Lung (tissue), 12 donors: ENCODE data around the gene ATXN1. TPM values are rescaled to one million over a fixed set of nuclear protein-coding genes. Genes with fewer than 3 reads are reported as not detected.

Experiments used
- ATAC-seq: fragments of 200-7000 bp; cut with Tn5 transposase; one replicate; pipeline ENCODE4 v1.9.1; 2020; ENCODE audit warnings: moderate number of reproducible peaks; ENCODE audit not compliant: insufficient read depth, low FRiP score
- DNase-seq, 3 donors: peaks; one replicate each; pipeline ENCODE4 v3.0.0-alpha.2; 2013 to 2017
- H3K27ac ChIP-seq, 2 donors: one replicate each; pipeline ENCODE4 v1.5.1; 2013; ENCODE audit warnings: mild to moderate bottlenecking in 2 of 2, moderate library complexity in 2 of 2, control low read depth in 1 of 2, inconsistent platforms in 1 of 2, low read depth in 1 of 2, low read length in 1 of 2
- H3K27me3 ChIP-seq, 3 donors: one replicate each; pipeline ENCODE4 v1.5.1; 2013; ENCODE audit warnings: low read length in 2 of 3; ENCODE audit not compliant: control insufficient read depth in 3 of 3, insufficient read depth in 3 of 3
- H3K36me3 ChIP-seq, 4 donors: one replicate each; pipeline ENCODE4 v1.5.1; 2013; ENCODE audit warnings: low read length in 4 of 4, mild to moderate bottlenecking in 1 of 4, moderate library complexity in 1 of 4; ENCODE audit not compliant: control insufficient read depth in 4 of 4, insufficient read depth in 4 of 4
- H3K4me1 ChIP-seq, 5 donors: one replicate each; pipeline ENCODE4 v1.5.1; 2013; ENCODE audit warnings: low read length in 5 of 5, mild to moderate bottlenecking in 2 of 5, moderate library complexity in 1 of 5; ENCODE audit not compliant: control insufficient read depth in 5 of 5, insufficient read depth in 5 of 5
- H3K4me3 ChIP-seq: one replicate; pipeline ENCODE4 v1.5.1; 2013; ENCODE audit warnings: mild to moderate bottlenecking, control low read depth, moderate library complexity
- H3K9ac ChIP-seq, 2 donors: one replicate each; pipeline ENCODE4 v1.5.1; 2013; ENCODE audit warnings: low read length in 2 of 2, control low read depth in 1 of 2; ENCODE audit not compliant: insufficient read depth in 1 of 2
- H3K9me3 ChIP-seq, 4 donors: one replicate each; pipeline ENCODE4 v1.5.1; 2013; ENCODE audit warnings: low read length in 3 of 4, mild to moderate bottlenecking in 1 of 4, moderate library complexity in 1 of 4; ENCODE audit not compliant: control insufficient read depth in 4 of 4, insufficient read depth in 3 of 4
- WGBS, 2 donors: extraction: QIAGEN DNeasy Blood & Tissue Kit; methylation state at CpG; one replicate each; pipeline ENCODE4 v1.1.7; 2013; 5-methylcytosine and 5-hydroxymethylcytosine counted together
- polyA plus RNA-seq, 2 donors: library from polyadenylated mRNA; stranded (reverse); fragments of 200-250 nt; gene quantifications; one replicate each; pipeline ENCODE4 v1.2.1, GENCODE V29; 2013
- total RNA-seq, 2 donors: library from RNA; depleted of rRNA in 1 of 2; stranded (reverse); fragments of >200 nt in 1 of 2; gene quantifications; one replicate each; pipeline ENCODE4 v1.2.1, GENCODE V29; 2014 to 2021
- TF ChIP-seq, protein P1 (sequence below): IDR thresholded peaks from 2 replicates; pipeline ENCODE4 v1.5.1; 2012; ENCODE audit warnings: mild to moderate bottlenecking; ENCODE audit errors: control extremely low read depth, extremely low read depth
- donor health status: control.
- donor health status: control.
- donor health status: Bipolar disorder and iron deficiency.
- donor health status: healthy.
- donor health status: DM: yes; HTN: yes; CAD: no.

Gene ATXN1
- total and polyA plus RNA-seq, 4 donors = 9.7 to 108 (median 34.9) TPM

DNA sequence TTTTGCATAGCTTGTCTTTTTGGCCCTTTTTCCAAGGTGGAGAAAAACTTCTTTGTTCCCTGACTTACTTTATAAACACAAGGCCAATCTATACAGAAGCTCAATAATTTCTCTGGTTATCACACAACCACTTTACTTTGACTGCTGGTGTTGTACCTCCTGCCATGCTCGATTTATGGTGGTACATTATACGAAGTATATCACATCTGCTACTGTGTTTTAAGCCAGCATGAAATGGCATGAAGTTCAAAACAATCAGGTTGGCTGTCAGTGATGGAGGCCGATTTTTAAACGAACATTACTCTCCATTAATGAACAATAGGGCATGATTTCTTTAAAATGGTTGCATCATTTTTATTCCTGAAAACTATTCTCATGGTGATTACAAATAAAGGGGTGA, 21.0 kb upstream of the ATXN1 start:
- no peaks in the 10 kb centered on the region for H3K36me3 ChIP-seq
- DNase-seq (no peak), ATAC-seq (no peak)
- H3K9me3 ChIP-seq = no peaks in the 10 kb centered on the region
- no peak overlapping the region for H3K4me3 ChIP-seq
- no peak overlapping the region for H3K27ac ChIP-seq
- no peaks in the 10 kb centered on the region for H3K27me3 ChIP-seq
- H3K9ac ChIP-seq = no peak overlapping the region
- peaks cover 0 to 2% (median 0%) of the 10 kb centered on the region in 5 donors for H3K4me1 ChIP-seq
- WGBS, 2 donors = 90 to 95% methylated on average over 4 of the region's 4 CpGs
- TF ChIP-seq, protein P1, sequence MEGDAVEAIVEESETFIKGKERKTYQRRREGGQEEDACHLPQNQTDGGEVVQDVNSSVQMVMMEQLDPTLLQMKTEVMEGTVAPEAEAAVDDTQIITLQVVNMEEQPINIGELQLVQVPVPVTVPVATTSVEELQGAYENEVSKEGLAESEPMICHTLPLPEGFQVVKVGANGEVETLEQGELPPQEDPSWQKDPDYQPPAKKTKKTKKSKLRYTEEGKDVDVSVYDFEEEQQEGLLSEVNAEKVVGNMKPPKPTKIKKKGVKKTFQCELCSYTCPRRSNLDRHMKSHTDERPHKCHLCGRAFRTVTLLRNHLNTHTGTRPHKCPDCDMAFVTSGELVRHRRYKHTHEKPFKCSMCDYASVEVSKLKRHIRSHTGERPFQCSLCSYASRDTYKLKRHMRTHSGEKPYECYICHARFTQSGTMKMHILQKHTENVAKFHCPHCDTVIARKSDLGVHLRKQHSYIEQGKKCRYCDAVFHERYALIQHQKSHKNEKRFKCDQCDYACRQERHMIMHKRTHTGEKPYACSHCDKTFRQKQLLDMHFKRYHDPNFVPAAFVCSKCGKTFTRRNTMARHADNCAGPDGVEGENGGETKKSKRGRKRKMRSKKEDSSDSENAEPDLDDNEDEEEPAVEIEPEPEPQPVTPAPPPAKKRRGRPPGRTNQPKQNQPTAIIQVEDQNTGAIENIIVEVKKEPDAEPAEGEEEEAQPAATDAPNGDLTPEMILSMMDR = no peak

DNA sequence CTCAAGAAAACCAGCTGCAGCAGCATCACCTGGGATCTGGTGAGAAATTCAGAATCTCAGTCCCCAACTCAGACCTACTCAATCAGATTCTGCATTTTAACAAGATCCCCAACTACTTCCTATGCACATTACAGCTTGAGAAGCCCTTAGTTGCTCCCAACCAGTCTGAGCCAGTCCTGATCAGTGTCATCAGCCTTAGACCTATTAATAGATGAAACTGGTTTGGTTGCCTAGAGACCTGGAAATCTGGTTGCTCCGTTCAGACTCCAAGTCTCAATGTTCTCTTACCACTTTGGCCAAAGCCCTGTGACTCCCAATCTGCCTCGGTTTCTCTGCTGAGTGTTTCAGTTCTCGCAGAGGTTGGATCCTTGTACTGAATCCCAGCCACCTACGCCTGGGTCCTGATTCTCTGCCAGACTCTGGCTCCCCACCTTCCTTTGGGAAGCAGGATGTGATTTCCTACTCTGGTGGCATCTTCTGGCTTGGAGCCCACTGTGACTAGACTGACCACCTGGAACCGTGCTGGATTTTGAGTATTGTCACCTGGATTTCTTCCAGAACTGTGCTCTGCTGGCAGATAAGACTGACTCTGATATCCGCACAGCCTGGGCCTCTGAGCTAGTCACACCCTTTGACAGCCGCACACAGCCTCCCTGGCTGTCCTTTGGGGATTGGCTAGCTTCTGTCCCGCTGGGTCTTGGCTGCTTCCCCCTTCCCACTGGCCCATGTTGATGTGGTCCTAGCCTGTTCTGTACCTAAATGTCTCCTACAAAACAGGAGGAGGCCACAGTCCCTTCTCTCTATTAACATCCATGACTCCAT, 20.3 kb upstream of the ATXN1 start:
- peak overlapping the region in 1 of 2 donors; percentile 37 for H3K27ac ChIP-seq
- ATAC-seq = no peak
- H3K36me3 ChIP-seq = no peaks in the 10 kb centered on the region
- peak in 2 of 3 donors; percentile 26 to 65 for DNase-seq
- H3K9me3 ChIP-seq = no peaks in the 10 kb centered on the region
- H3K4me3 ChIP-seq = no peak overlapping the region
- WGBS, 2 donors = 84 to 90% methylated on average over 8 of the region's 8 CpGs
- TF ChIP-seq, protein P1 = no peak
- no peaks in the 10 kb centered on the region for H3K27me3 ChIP-seq
- H3K9ac ChIP-seq = no peak overlapping the region
- H3K4me1 ChIP-seq = peaks cover 0 to 4% (median 0%) of the 10 kb centered on the region in 5 donors

DNA sequence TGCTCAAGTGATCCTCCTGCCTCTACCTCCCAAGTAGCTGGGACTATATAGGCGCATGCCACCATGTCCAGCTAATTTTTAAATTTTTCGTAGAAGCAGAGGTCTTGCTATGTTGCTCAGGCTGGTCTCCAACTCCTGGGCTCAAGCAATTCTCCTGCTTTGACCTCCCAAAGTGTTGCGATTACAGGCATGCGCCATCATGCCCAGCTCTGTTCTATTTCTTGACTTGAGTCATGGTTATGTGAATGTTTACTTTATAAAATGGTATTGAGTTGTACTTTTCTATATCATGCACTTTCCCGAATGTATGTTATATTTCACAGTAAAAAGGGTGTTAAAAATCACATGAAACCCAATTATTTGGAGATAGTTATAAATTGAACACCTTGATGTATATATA, 17.3 kb upstream of the ATXN1 start:
- Histone ChIP-seq H3K9me3 (no peaks in the 10 kb centered on the region), H3K4me3 (no peak overlapping the region), H3K27ac (no peak overlapping the region), H3K36me3 (no peaks in the 10 kb centered on the region), H3K9ac (no peak overlapping the region), H3K4me1 (peaks cover 0 to 17% (median 0%) of the 10 kb centered on the region in 5 donors), H3K27me3 (no peaks in the 10 kb centered on the region)
- TF ChIP-seq, protein P1 = no peak
- ATAC-seq (no peak), DNase-seq (no peak)
- WGBS, 2 donors = 92 to 97% methylated on average over 5 of the region's 5 CpGs

DNA sequence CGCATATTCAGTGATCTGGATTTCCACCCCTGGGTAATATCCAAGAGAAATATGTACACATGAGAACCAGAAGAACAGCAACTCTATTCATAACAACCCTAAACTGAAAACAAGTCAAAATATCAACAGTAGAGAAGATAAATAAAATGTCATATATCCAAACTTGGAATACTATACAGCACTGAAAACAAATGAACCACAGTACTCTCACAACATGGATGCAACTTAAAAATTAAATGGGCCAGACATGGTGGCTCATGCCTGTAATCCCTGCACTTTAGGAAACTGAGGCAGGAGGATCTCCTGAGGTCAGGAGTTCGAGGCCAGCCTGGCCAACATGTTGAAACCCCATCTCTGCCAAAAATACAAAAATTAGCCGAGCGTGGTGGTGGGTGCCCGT, 16.5 kb upstream of the ATXN1 start:
- Histone ChIP-seq H3K4me3 (no peak overlapping the region), H3K9ac (no peak overlapping the region), H3K27me3 (no peaks in the 10 kb centered on the region), H3K27ac (no peak overlapping the region), H3K4me1 (peaks cover 0 to 17% (median 0%) of the 10 kb centered on the region in 5 donors), H3K9me3 (no peaks in the 10 kb centered on the region), H3K36me3 (no peaks in the 10 kb centered on the region)
- 96 to 97% methylated on average over 5 of the region's 5 CpGs for WGBS, 2 donors
- DNase-seq = no peak
- no peak for ATAC-seq
- TF ChIP-seq, protein P1 = no peak
